Bronchial epithelial cell (primary cell): ENCODE results near the gene SEC31A. TPM values are rescaled to one million over a fixed set of nuclear protein-coding genes. Genes with fewer than 3 reads are reported as not detected.
A peak's percentile ranks its signal among the peaks of the same experiment; 100 is the strongest.

Source experiments
- DNase-seq: peaks from one replicate; pipeline ENCODE4 v3.0.0-alpha.2; 2010; ENCODE audit warnings: low read depth
- FAIRE-seq: peaks from 2 replicates; lab custom pipeline; 2011; peaks lifted over from hg19 to GRCh38; lab: Jason Lieb, UNC
- H3K27me3 ChIP-seq: 2 replicates; pipeline ENCODE4 v1.5.1; 2011; ENCODE audit warnings: low read length; ENCODE audit not compliant: control insufficient read depth, insufficient read depth
- H3K36me3 ChIP-seq: 2 replicates; pipeline ENCODE4 v1.5.1; 2011; ENCODE audit warnings: low read length; ENCODE audit not compliant: control insufficient read depth, insufficient read depth
- H3K4me3 ChIP-seq: 2 replicates; pipeline ENCODE4 v1.5.1; 2011; ENCODE audit warnings: mild to moderate bottlenecking, low read depth, low read length, control low read depth
- CTCF ChIP-seq: IDR thresholded peaks from 2 replicates; pipeline ENCODE4 v1.5.1; 2011; ENCODE audit warnings: mild to moderate bottlenecking, moderate library complexity, low read length, control low read depth, inconsistent platforms; ENCODE audit not compliant: insufficient read depth, severe bottlenecking
- total RNA-seq: library from RNA; depleted of rRNA; stranded (reverse); fragments of >200 nt; gene quantifications from 2 replicates; pipeline ENCODE4 v1.2.1, GENCODE V29; 2014

The SEC31A gene
- total RNA-seq, 1 donor from 2014 or later = 128 TPM

DNA sequence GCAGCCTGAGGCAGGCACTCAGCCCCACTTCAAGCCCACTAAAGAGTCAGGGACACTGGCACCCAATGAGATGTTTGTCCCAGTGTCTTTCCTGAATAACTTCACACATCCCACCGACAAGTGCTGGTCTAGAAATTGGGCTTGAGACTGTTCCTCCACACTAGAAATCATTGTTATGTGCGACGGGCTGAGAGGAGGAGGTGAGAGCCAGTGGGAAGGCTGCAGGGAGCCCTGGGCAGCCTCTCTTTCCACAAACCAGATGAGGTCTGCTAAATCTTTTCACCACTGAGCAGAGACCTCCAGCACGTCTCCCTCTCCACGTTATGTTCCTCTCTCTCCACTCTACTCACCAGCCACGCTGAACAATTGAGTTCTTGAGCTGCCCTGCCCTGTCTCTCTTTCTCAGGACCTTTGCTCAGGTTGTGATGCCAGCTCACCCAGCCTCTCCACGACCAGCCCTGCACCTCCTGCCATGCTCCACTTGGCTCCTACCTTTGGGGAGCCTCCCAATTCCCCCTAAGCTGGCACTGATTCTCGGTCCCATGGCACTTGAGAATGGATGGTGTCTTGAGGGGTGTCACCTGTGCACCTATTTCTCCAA, 100.8 kb downstream of the SEC31A start:
- H3K27me3 ChIP-seq = no peaks in the 10 kb centered on the region
- H3K36me3 ChIP-seq = no peaks in the 10 kb centered on the region
- no peak overlapping the region for H3K4me3 ChIP-seq
- TF ChIP-seq CTCF = no peak
- DNase-seq = no peak
- peak; percentile 50 for FAIRE-seq

DNA sequence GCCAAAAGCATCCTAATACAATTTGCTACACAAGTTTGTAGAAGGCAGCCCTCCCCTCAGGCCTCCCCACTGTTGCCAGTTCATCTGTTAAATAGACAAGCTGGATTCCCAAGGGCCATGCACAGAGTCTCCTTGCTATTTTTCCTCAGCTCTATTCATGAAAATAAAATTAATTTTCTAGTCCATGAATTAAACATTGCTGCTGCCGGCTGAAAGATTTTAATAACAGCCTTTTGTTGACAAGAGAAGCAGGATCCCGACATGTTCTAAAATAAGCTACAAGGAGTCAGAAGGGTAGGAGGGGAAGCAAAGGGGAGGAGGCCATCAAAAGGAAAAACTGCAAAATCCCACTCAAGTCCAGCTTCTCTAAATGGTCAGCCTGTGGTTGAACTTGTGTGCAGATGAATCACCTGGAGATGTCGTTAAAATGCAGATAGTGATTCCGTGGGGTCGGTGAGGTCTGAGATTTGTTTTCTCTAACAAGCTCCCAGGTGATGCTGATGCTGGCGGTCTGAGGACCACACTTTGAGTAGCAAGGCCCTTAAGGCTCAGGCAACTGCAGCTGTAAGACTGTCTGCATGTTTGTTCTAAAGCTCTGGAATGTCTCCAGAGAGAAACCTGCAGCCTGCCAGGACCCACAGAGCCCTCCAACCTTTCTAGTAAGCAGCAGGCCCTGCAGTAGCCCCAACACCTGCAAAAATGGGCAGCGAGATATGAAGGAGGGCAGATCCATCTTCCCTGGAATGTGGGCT, 101.8 kb downstream of the SEC31A start:
- FAIRE-seq = no peak
- H3K4me3 ChIP-seq = no peak overlapping the region
- DNase-seq = no peak
- H3K27me3 ChIP-seq = no peaks in the 10 kb centered on the region
- TF ChIP-seq CTCF = no peak
- no peaks in the 10 kb centered on the region for H3K36me3 ChIP-seq

GRCh38 chr4:82787342-82787741, 103.6 kb downstream of the SEC31A start:
- peak; percentile 86 for DNase-seq
- Histone ChIP-seq H3K36me3 (no peaks in the 10 kb centered on the region), H3K27me3 (no peaks in the 10 kb centered on the region), H3K4me3 (no peak overlapping the region)
- FAIRE-seq = no peak
- TF ChIP-seq CTCF = no peak

- Histone ChIP-seq H3K4me3 (no peak overlapping the region), H3K36me3 (no peaks in the 10 kb centered on the region), H3K27me3 (no peaks in the 10 kb centered on the region)
- no peak for TF ChIP-seq CTCF
- DNase-seq (no peak), FAIRE-seq (no peak)
Measured at GRCh38 chr4:82786828-82787227, 104.1 kb downstream of the SEC31A start.

DNA sequence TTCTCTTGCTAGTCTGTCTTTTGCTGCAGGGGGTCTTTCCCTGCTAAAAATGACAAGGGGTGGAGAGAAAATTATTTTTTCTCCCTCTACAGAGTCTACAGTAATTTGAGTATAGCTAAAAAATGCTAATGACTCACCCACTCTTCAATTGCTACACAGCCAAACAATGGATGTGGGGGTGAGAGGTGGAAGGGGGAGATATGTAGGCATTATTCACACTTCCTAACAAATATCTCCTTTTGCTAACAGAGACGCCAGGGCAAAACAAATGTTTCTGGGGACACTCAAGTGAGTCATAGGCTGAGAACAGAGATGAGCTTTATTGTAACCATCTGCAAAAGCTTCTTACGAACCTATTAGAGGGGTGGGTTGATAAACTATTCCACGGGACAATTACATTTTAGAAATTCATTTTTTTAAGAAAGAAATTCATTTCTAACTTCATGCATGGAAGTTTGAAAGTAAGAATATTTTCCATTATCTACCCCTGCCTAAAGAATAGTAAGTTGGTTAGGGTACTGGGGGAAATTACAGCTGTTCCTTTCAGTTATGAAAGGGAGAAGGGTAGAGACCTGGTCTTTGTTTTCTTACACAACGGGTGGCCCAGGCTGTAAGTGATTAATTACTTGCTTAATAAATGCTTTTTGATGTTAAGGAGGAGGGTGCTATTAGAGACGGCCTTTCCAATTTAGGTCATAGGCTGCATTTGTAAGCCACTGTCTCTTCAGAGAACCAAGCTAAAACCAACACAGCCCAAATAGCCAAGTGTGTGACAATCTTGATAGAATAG, 105.1 kb downstream of the SEC31A start:
- no peak for TF ChIP-seq CTCF
- H3K27me3 ChIP-seq = no peaks in the 10 kb centered on the region
- H3K4me3 ChIP-seq = no peak overlapping the region
- DNase-seq (peak; percentile 96), FAIRE-seq (no peak)
- no peaks in the 10 kb centered on the region for H3K36me3 ChIP-seq
